Right lobe of liver (tissue), 6 donors: ENCODE data around the gene GRIA3. TPM values are rescaled to one million over a fixed set of nuclear protein-coding genes. Genes with fewer than 3 reads are reported as not detected.
A peak's percentile ranks its signal among the peaks of the same experiment; 100 is the strongest.

Experiments
- ATAC-seq, 4 donors: fragments of 200-7000 bp; cut with Tn5 transposase; one replicate each; pipeline ENCODE4 v1.9.1; 2020; ENCODE audit warnings: mild to moderate bottlenecking in 4 of 4, moderate library complexity in 4 of 4
- DNase-seq, 3 donors: peaks; one replicate each; pipeline ENCODE4 v3.0.0-alpha.2; 2020
- H3K27ac ChIP-seq, 3 donors: fragments of 200-600 bp; one replicate each; pipeline ENCODE4 v1.8.0; 2022
- H3K27me3 ChIP-seq, 2 donors: fragments of 200-600 bp; one replicate each; pipeline ENCODE4 v1.8.0; 2022
- H3K36me3 ChIP-seq, 4 donors: fragments of 200-600 bp; sonication (generic) in 1 of 4; one replicate each; pipeline versions ENCODE4 v1.5.1 to v1.8.0; 2017 to 2022; ENCODE audit warnings: control low read depth in 1 of 4
- H3K4me1 ChIP-seq, 4 donors: fragments of 200-600 bp; sonication (generic) in 1 of 4; one replicate each; pipeline versions ENCODE4 v1.5.1 to v1.8.0; 2017 to 2022; ENCODE audit warnings: control low read depth in 1 of 4
- H3K4me3 ChIP-seq, 3 donors: fragments of 200-600 bp; one replicate each; pipeline ENCODE4 v1.8.0; 2022
- H3K9me3 ChIP-seq, 4 donors: fragments of 200-600 bp; sonication (generic) in 1 of 4; one replicate each; pipeline versions ENCODE4 v1.5.1 to v1.8.0; 2017 to 2022; ENCODE audit warnings: control low read depth in 1 of 4
- CTCF ChIP-seq, 4 donors: fragments of 200-600 bp in 3 of 4; fragments of 450-650 bp in 1 of 4; IDR thresholded peaks; one replicate each; pipeline versions ENCODE4 v1.5.1 to v1.8.0; 2016 to 2022; ENCODE audit warnings: antibody characterized with exemption in 4 of 4, mild to moderate bottlenecking in 2 of 4
- POLR2A ChIP-seq: fragments of 450-650 bp; IDR thresholded peaks from one replicate; pipeline ENCODE4 v1.6.1; 2017; ENCODE audit warnings: antibody characterized with exemption, mild to moderate bottlenecking
- WGBS: methylation state at CpG from one replicate; pipeline ENCODE4 v1.1.6; 2018; ENCODE audit warnings: low coverage, low lambda C conversion rate; ENCODE audit not compliant: insufficient coverage; ENCODE audit errors: missing lambda C conversion rate; 5-methylcytosine and 5-hydroxymethylcytosine counted together
- intact Hi-C, 2 donors: fragments of 100-400 bp; cut with DNase I; formaldehyde crosslinking; loops; one replicate each; pipeline versions ENCODE4 v1.11.2 to v1.14.1; 2022
- total RNA-seq, 6 experiments: library from RNA; depleted of rRNA in 2 of 6; stranded (reverse); fragments of >200 nt in 2 of 6; fragmentation: NEBNext Ultra II Directional in 3 of 6; extraction: Animal tissue kit (Norgen Biotek cat#: 25700) in 3 of 6; gene quantifications; one replicate each; pipeline versions ENCODE4 v1.1.0 to v1.2.4, GENCODE V29; 2016 to 2023
- donor health status: DM: no; HTN: yes; CAD: no.
- donor health status: DM: no; HTN: no; CAD: no.
- donor health status: DM: no; HTN: no; CAD: no.
- donor health status: DM: no; HTN: yes; CAD: no.
- donor health status: DM: no; HTN: yes; CAD: no.

Gene GRIA3
- total RNA-seq, 6 experiments from 2014 or later, result 0.93 to 6.4 (median 4.1) TPM

DNA sequence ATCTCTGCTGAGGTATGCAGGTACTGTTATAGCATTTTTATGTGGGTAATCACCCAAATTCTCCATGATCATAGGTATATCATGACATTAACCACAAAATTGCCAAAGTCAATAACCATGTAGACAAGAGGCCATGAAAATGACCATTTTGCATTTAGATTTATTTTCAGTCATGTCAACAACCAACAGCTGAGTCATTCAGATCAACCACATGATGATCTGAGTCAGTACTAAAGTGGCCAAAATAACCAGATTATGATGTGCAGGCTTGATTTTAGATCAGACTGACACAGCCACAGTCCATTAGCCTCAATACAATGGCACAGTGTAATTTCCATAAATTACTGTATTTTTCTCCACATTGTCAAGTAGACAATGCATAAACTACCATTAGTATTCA is 240.5 kb downstream of the GRIA3 start:
- Histone ChIP-seq H3K4me1 (no peaks in the 10 kb centered on the region), H3K36me3 (no peaks in the 10 kb centered on the region), H3K4me3 (no peak overlapping the region), H3K27me3 (no peaks in the 10 kb centered on the region), H3K9me3 (no peaks in the 10 kb centered on the region), H3K27ac (no peak overlapping the region)
- no peak for TF ChIP-seq POLR2A
- TF ChIP-seq CTCF (IDR thresholded peaks at IDR 0.05), result no peak
- intact Hi-C loops, result no loop called here
- DNase-seq (no peak), ATAC-seq (peak in 1 of 4 donors; percentile 63)

GRCh38 chrX:123425471-123425870 is 241.4 kb downstream of the GRIA3 start:
- Histone ChIP-seq H3K9me3 (no peaks in the 10 kb centered on the region), H3K27me3 (no peaks in the 10 kb centered on the region), H3K4me1 (no peaks in the 10 kb centered on the region), H3K27ac (no peak overlapping the region), H3K36me3 (no peaks in the 10 kb centered on the region), H3K4me3 (no peak overlapping the region)
- DNase-seq (no peak), ATAC-seq (no peak)
- WGBS, result 23% methylated on average over 2 of the region's 2 CpGs
- no peak for TF ChIP-seq CTCF (IDR thresholded peaks at IDR 0.05)
- TF ChIP-seq POLR2A, result no peak
- intact Hi-C loops, result no loop called here

DNA sequence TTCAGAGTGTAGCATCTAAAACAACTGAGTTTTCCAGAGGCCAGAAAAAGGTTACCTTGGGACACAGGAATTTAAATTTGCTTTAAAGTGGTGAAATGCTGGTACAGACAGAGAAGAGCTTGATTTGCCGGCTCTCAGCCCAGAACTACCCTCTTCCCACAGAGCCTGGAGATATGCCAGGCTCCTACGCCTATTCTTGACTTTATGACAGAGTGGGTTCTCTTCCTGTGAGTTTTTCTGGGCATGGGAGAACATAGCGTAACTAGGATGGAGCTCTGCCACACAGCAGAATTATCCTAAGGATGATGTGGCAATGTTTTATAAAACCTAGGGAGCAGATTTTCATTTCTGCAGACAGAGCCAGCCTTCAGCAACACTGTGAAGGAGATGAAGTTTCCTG is 241.8 kb downstream of the GRIA3 start:
- no peaks in the 10 kb centered on the region for H3K4me1 ChIP-seq
- 34% methylated on average over 3 of the region's 3 CpGs for WGBS
- intact Hi-C loops, result no loop called here
- H3K4me3 ChIP-seq, result no peak overlapping the region
- no peaks in the 10 kb centered on the region for H3K36me3 ChIP-seq
- TF ChIP-seq POLR2A, result no peak
- no peak for TF ChIP-seq CTCF (IDR thresholded peaks at IDR 0.05)
- no peak for DNase-seq
- no peaks in the 10 kb centered on the region for H3K9me3 ChIP-seq
- H3K27ac ChIP-seq, result no peak overlapping the region
- no peaks in the 10 kb centered on the region for H3K27me3 ChIP-seq
- ATAC-seq, result peak in 1 of 4 donors; percentile 22

DNA sequence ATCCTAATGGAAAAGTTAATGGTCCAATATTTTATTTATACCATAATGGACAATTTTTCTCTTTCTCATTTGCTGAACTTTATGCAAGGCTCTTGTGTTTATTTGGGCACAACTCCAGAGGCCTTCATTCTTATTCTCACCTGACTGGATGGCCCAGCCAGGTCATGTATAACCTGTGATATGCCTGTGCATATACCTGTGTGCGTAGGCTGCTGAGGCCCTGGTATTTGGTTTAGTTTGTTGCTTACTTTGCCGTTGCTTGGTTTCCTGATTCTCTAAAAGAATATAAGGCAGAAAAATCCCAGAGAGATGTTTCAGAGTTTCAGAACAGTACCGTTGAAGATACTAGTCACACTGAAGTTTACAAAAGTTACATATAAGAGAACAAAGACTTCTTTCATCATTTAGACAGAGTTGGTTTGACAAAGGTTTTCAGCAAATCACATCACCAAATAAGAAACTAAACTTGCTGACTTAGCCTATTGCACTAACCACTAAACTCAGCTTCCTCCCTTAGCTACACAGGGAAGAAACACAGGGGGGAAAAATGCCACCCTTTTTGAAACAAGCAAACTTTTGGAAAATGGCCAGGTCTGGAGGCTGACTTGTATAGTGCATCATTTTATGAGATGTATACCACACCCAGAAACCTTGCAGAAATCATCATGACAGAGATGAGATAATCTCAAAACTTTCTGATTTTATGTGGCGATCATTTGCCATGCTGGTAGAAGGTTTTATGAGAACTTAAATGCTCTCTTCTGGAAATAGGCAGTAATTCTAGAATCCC is 248.5 kb downstream of the GRIA3 start:
- Histone ChIP-seq H3K27me3 (no peaks in the 10 kb centered on the region), H3K4me3 (no peak overlapping the region), H3K4me1 (no peaks in the 10 kb centered on the region), H3K27ac (no peak overlapping the region), H3K9me3 (no peaks in the 10 kb centered on the region), H3K36me3 (no peaks in the 10 kb centered on the region)
- ATAC-seq, result no peak
- intact Hi-C loops, result no loop called here
- DNase-seq, result no peak
- TF ChIP-seq CTCF (IDR thresholded peaks at IDR 0.05), result no peak
- TF ChIP-seq POLR2A, result no peak
- whole genome bisulfite sequencing, result 57% methylated on average over 4 of the region's 4 CpGs
